A673 (cell line): Measurements from ENCODE around the gene UBA6. TPM values are rescaled to one million over a fixed set of nuclear protein-coding genes. Genes with fewer than 3 reads are reported as not detected.

Experiments
- BruUV-seq: library from RNA; stranded (reverse); fragments of 400-500 nt; replicated peaks from 2 replicates; lab custom pipeline; 2021; lab: Mats Ljungman, UMichigan
- CTCF ChIA-PET: fragments of 300-600 bp; sonication (Branson Sonifier 250); formaldehyde crosslinking; loops from one replicate; lab custom pipeline; 2022; ENCODE audit warnings: antibody characterized with exemption; lab: Charles Lee
- POLR2A ChIA-PET: fragments of 300-600 bp; sonication (Branson Sonifier 250); formaldehyde crosslinking; loops from one replicate; lab custom pipeline; 2022; ENCODE audit warnings: antibody characterized with exemption; ENCODE audit not compliant: low non-redundant PET; lab: Charles Lee
- DNase-seq: peaks from one replicate; pipeline ENCODE4 v3.0.0-alpha.2; 2015; ENCODE audit warnings: low spot score
- H3K27ac ChIP-seq: fragments of 200-600 bp; sonication (generic); 2 replicates; pipeline ENCODE4 v1.5.1; 2016; ENCODE audit warnings: mixed run types, low read depth, mild to moderate bottlenecking, mixed read lengths, antibody characterized with exemption, low read length; ENCODE audit not compliant: poor library complexity, severe bottlenecking
- H3K27me3 ChIP-seq: fragments of 200-600 bp; sonication (generic); replicated peaks from 2 replicates; pipeline ENCODE4 v1.6.1; 2017; ENCODE audit warnings: mixed run types, low read depth, mild to moderate bottlenecking, mixed read lengths, antibody characterized with exemption, low read length; ENCODE audit not compliant: insufficient read depth, poor library complexity
- H3K36me3 ChIP-seq: fragments of 200-600 bp; sonication (generic); 2 replicates; pipeline ENCODE4 v1.6.1; 2016; ENCODE audit warnings: mixed run types, mild to moderate bottlenecking, mixed read lengths, antibody characterized with exemption, low read length; ENCODE audit not compliant: insufficient read depth, poor library complexity, severe bottlenecking
- H3K4me1 ChIP-seq: fragments of 200-600 bp; sonication (generic); 2 replicates; pipeline ENCODE4 v1.6.1; 2017; ENCODE audit warnings: mixed run types, mild to moderate bottlenecking, mixed read lengths, antibody characterized with exemption, low read length; ENCODE audit not compliant: insufficient read depth, poor library complexity, severe bottlenecking
- H3K4me3 ChIP-seq: fragments of 200-600 bp; sonication (generic); 2 replicates; pipeline ENCODE4 v1.5.1; 2016; ENCODE audit warnings: low read depth, mixed run types, mild to moderate bottlenecking, mixed read lengths, low read length; ENCODE audit not compliant: poor library complexity, severe bottlenecking
- H3K9me3 ChIP-seq: fragments of 200-600 bp; sonication (generic); 2 replicates; pipeline ENCODE4 v1.6.1; 2016; ENCODE audit warnings: mixed run types, low read depth, mild to moderate bottlenecking, mixed read lengths, antibody characterized with exemption, low read length; ENCODE audit not compliant: poor library complexity, severe bottlenecking
- CTCF ChIP-seq: fragments of 300-800, 200-600 bp; sonication (generic); conservative IDR thresholded peaks from 2 replicates; pipeline ENCODE4 v1.5.1; 2017; ENCODE audit warnings: low read depth, mild to moderate bottlenecking, antibody characterized with exemption, low read length, moderate library complexity, mixed read lengths
- EZH2 ChIP-seq: fragments of 200-600 bp; sonication (generic); IDR thresholded peaks from 2 replicates; pipeline ENCODE4 v1.6.1; 2017; ENCODE audit warnings: borderline replicate concordance, low read depth, mild to moderate bottlenecking, mixed read lengths, antibody characterized with exemption, low read length; ENCODE audit not compliant: poor library complexity, severe bottlenecking
- intact Hi-C: fragments of 100-400 bp; cut with micrococcal nuclease; formaldehyde crosslinking; loops from one replicate; pipeline ENCODE4 v1.10.0; 2022; ENCODE audit not compliant: unreplicated experiment
- total RNA-seq: library from RNA; stranded (reverse); gene quantifications from 2 replicates; pipeline ENCODE4 v1.2.3, GENCODE V29; 2021

Gene UBA6
- total RNA-seq, 1 experiment from 2014 or later = 33.2 TPM

- Histone ChIP-seq H3K27me3 (no peaks in the 10 kb centered on the region), H3K4me3 (no peak overlapping the region), H3K27ac (no peak overlapping the region), H3K9me3 (no peaks in the 10 kb centered on the region), H3K4me1 (no peaks in the 10 kb centered on the region), H3K36me3 (no peaks in the 10 kb centered on the region)
- TF ChIP-seq EZH2 = no peak
- no peak for TF ChIP-seq CTCF
- no peak for DNase-seq
- intact Hi-C loops = no loop called here
- POLR2A ChIA-PET = no interaction called here
- CTCF ChIA-PET = no interaction called here
- no TSS peak for BruUV-seq
These were observed 76.0 kb downstream of the UBA6 start for GRCh38 chr4:67624939-67625338.

- no peaks in the 10 kb centered on the region for H3K27me3 ChIP-seq
- no peak for TF ChIP-seq EZH2
- TF ChIP-seq CTCF = no peak
- H3K4me1 ChIP-seq = no peaks in the 10 kb centered on the region
- H3K36me3 ChIP-seq = no peaks in the 10 kb centered on the region
- POLR2A ChIA-PET = no interaction called here
- CTCF ChIA-PET = no interaction called here
- no peaks in the 10 kb centered on the region for H3K9me3 ChIP-seq
- no TSS peak for BruUV-seq
- no peak overlapping the region for H3K27ac ChIP-seq
- no peak overlapping the region for H3K4me3 ChIP-seq
- intact Hi-C loops = no loop called here
- DNase-seq = no peak
These were observed 84.5 kb downstream of the UBA6 start for GRCh38 chr4:67616478-67616877.

- Histone ChIP-seq H3K36me3 (no peaks in the 10 kb centered on the region), H3K4me1 (no peaks in the 10 kb centered on the region), H3K27me3 (no peaks in the 10 kb centered on the region), H3K27ac (no peak overlapping the region), H3K4me3 (no peak overlapping the region), H3K9me3 (no peaks in the 10 kb centered on the region)
- CTCF ChIA-PET = no interaction called here
- BruUV-seq = no TSS peak
- intact Hi-C loops = no loop called here
- POLR2A ChIA-PET = no interaction called here
- TF ChIP-seq EZH2 = no peak
- TF ChIP-seq CTCF = no peak
- no peak for DNase-seq
These were observed 85.8 kb downstream of the UBA6 start for GRCh38 chr4:67615119-67615518.
